ENCODE results near the gene PITPNC1.
"Not testable (repeated sequence)": the region's sequence is repeated elsewhere in the genome, so short reads cannot be mapped to it uniquely, and the experiment has no call there.

PITPNC1 gene

DNA sequence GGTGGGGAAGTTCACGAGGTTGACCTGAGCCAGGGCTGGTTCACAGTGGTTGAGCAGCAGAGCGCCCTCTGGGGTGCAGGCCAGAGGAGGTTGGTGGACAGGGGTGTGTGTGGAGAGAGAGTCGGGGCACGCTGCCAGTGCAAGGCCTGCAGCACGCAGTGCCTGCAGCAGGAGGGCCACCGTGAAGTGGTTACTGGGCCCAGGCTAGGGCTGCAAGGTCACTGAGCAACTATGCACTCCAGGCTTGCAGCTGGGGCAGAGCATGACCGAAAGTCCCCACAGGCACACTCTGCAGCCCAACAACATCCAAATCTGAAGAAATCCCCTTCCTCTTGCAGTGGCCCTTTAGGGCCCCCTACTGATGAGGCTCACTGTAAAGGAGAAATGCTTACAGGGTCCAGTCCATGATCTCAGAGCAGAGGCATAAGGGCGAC lies 251.5 kb downstream of the PITPNC1 start:
- no peak for DNase-seq (ENCODE audit: low read depth, low spot score)

DNA sequence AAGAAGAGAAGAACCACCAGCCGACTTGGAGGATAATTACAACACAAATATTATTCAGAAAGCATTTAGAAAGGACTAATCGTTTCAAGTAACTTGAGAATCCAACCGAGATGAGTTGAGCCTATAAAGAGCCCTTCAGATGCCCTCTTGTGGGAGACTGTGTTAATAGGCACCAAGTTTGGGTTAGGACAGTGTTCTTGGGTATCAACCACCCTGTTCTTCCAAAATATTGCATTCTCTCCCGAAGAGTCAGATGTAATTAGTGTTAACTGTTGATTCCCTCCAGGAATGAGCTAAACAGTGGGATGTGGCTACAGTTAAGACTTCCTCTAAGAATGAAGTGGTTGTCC lies 252.9 kb downstream of the PITPNC1 start:
- DNase-seq (ENCODE audit: low read depth, low spot score), result peak; percentile 26
- TF ChIP-seq, protein P1, sequence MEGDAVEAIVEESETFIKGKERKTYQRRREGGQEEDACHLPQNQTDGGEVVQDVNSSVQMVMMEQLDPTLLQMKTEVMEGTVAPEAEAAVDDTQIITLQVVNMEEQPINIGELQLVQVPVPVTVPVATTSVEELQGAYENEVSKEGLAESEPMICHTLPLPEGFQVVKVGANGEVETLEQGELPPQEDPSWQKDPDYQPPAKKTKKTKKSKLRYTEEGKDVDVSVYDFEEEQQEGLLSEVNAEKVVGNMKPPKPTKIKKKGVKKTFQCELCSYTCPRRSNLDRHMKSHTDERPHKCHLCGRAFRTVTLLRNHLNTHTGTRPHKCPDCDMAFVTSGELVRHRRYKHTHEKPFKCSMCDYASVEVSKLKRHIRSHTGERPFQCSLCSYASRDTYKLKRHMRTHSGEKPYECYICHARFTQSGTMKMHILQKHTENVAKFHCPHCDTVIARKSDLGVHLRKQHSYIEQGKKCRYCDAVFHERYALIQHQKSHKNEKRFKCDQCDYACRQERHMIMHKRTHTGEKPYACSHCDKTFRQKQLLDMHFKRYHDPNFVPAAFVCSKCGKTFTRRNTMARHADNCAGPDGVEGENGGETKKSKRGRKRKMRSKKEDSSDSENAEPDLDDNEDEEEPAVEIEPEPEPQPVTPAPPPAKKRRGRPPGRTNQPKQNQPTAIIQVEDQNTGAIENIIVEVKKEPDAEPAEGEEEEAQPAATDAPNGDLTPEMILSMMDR (IDR thresholded peaks at IDR 0.05; ENCODE audit: insufficient read depth, low read length, missing control alignments), result peak; percentile 59
- POLR2A ChIA-PET, result no interaction called here
- CTCF ChIA-PET, result interaction anchor here (0.6 to 5.2 kb wide), 17 partner anchors 10 to 267 kb away, joined by 3 to 164 read pairs (median 5); partner anchors contain the start of gene PITPNC1
- H3K4me3 ChIP-seq (ENCODE audit: low read depth, low read length), result no peak overlapping the region

More for the DNA sequence above, 251.5 kb downstream of the PITPNC1 start:
- CTCF ChIA-PET, result interaction anchor here (0.7 to 5.2 kb wide), 11 partner anchors 11 to 259 kb away, joined by 3 to 164 read pairs (median 3); partner anchors contain the start of gene PITPNC1
- TF ChIP-seq, protein P1 (IDR thresholded peaks at IDR 0.05; ENCODE audit: insufficient read depth, low read length, missing control alignments), result no peak
- no peak overlapping the region for H3K4me3 ChIP-seq (ENCODE audit: low read depth, low read length)
- POLR2A ChIA-PET, result no interaction called here

DNA sequence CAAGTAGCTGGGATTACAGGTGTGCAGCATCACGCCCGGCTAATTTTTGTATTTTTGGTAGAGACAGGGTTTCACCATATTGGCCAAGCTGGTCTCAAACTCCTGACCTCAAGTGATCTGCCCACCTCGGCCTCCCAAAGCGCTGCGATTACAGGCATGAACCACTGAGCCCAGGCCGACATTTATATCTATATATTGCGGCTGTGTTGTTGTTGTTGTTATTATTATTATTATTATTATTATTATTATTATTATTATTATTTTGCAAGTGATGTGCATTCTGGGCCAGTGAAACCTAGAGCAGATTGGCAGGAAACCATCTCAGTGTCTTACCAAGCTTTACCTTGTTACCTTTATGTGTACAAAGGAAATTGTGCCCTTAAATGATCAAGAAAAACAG lies 253.8 kb downstream of the PITPNC1 start:
- POLR2A ChIA-PET; DNase-seq (ENCODE audit: low read depth, low spot score); H3K4me3 ChIP-seq (ENCODE audit: low read depth, low read length): not testable (repeated sequence)
- CTCF ChIA-PET, result interaction anchor here (0.7 to 5.2 kb wide), 14 partner anchors 9 to 268 kb away, joined by 3 to 164 read pairs (median 6); partner anchors contain the start of gene PITPNC1

DNA sequence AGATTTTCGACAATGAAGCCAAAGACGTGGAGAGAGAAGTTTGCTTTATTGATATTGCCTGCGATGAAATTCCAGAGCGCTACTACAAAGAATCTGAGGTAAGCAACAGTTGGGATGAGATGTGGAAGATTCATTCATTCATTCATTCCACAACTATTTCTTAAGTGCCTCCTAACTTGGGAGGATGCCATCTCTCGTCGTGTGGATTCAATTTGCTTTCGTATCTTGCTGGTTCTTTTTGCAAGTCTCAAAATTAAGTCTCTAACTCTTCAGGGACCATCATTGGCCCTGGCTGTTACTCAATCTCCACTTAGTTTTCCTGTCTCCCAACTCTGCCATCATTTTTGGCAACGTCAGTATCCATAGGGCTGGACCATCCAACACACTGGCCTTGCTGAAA lies 255.1 kb downstream of the PITPNC1 start:
- DNase-seq (ENCODE audit: low read depth, low spot score), result no peak
- ChIA-PET POLR2A (no interaction called here), CTCF (interaction anchor here (1.0 to 3.6 kb wide), 2 partner anchors 9 to 258 kb away, joined by 3 to 25 read pairs; no protein-coding TSS in a partner anchor)
- H3K4me3 ChIP-seq (ENCODE audit: low read depth, low read length), result no peak overlapping the region
- TF ChIP-seq, protein P1 (IDR thresholded peaks at IDR 0.05; ENCODE audit: insufficient read depth, low read length, missing control alignments), result no peak

DNA sequence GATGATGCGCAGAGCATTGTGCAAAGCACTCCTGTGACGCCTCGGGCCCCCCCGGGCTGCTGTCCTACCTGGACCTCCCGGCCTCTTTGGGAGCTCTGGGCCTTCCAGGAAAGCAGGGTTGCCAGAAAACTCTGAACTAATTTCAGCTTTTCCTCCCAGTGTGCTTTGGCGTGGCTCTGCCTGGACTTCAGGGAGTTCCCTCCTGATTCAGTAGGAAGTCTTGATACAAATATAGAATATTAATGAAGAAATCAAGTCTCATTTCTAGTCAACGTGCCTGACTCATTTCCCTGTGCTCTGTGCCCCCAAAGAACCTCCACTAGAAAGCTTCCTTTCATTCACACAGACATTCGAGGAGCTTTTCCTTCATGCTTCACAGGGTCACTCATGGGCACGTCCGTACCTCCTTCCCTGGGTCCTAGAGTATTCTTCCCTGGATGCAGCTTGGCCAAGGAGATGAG lies 256.7 kb downstream of the PITPNC1 start:
- CTCF ChIA-PET, result interaction anchor here (1.2 to 3.6 kb wide), 2 partner anchors 245 to 260 kb away, joined by 4 to 25 read pairs; no protein-coding TSS in a partner anchor
- TF ChIP-seq, protein P1 (IDR thresholded peaks at IDR 0.05; ENCODE audit: insufficient read depth, low read length, missing control alignments), result no peak
- POLR2A ChIA-PET, result no interaction called here
- DNase-seq (ENCODE audit: low read depth, low spot score), result no peak
- no peak overlapping the region for H3K4me3 ChIP-seq (ENCODE audit: low read depth, low read length)

DNA sequence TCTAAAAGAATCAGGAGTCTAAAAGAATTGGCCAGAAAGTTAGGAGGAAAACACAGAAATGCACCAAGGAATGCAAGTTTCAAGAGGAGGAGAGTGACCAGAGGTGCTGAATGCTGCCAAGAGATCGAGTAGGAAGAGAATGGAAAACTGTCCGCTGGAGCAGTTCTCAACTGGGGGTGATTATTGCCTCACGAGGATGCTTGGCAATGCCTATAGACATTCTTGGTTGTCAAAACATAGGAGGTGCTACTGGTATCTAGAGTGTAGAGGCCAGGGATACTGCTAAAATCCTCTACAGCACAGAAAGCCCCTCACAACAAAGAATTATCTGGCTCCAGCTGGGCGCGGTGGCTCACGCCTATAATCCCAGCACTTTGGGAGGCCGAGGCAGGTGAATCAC lies 258.6 kb downstream of the PITPNC1 start:
- TF ChIP-seq, protein P1 (IDR thresholded peaks at IDR 0.05; ENCODE audit: insufficient read depth, low read length, missing control alignments), result no peak
- no peak for DNase-seq (ENCODE audit: low read depth, low spot score)
- CTCF ChIA-PET, result interaction anchor here (3.6 kb wide), 1 partner anchor 262 kb away, joined by 25 read pairs; no protein-coding TSS in a partner anchor
- POLR2A ChIA-PET, result no interaction called here
- H3K4me3 ChIP-seq (ENCODE audit: low read depth, low read length), result no peak overlapping the region

DNA sequence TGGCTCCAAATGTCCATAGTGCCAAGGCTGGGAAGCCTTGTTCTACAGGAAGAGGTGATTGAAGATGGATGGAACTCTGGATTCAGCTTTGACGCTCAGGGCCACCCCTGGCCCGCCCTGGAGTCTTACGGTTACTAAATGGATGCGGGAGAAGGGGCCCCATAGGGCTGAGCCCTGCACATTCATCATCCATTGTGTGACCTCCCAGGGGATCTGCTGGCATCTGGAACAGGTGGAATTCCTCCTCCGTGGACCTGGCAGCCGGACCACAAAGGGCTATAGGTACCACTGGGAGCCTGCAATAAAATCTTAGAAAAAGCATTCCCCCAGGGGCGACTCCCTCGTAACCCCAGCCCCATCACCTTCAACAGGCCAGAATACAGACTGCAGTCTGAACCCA lies 259.2 kb downstream of the PITPNC1 start:
- CTCF ChIA-PET, result interaction anchor here (1.7 to 1.9 kb wide), 2 partner anchors 258 to 261 kb away, joined by 7 to 8 read pairs; no protein-coding TSS in a partner anchor
- POLR2A ChIA-PET, result interaction anchor here (0.7 kb wide), 1 partner anchor 33 kb away, joined by 3 read pairs; no protein-coding TSS in a partner anchor
- TF ChIP-seq, protein P1 (IDR thresholded peaks at IDR 0.05; ENCODE audit: insufficient read depth, low read length, missing control alignments), result no peak
- no peak for DNase-seq (ENCODE audit: low read depth, low spot score)
- no peak overlapping the region for H3K4me3 ChIP-seq (ENCODE audit: low read depth, low read length)
